Right lobe of liver (tissue), 4 donors: ENCODE measurements around the gene EHD2.

Source experiments
- POLR2A ChIP-seq: fragments of 450-650 bp; IDR thresholded peaks from one replicate; pipeline ENCODE4 v1.6.1; 2017; ENCODE audit warnings: antibody characterized with exemption, mild to moderate bottlenecking
- TF ChIP-seq, protein P1 (sequence below), 4 donors: fragments of 200-600 bp in 3 of 4; fragments of 450-650 bp in 1 of 4; IDR thresholded peaks; one replicate each; pipeline versions ENCODE4 v1.5.1 to v1.8.0; 2016 to 2022; ENCODE audit warnings: antibody characterized with exemption in 4 of 4, mild to moderate bottlenecking in 2 of 4
- donor health status: DM: no; HTN: no; CAD: no.
- donor health status: DM: no; HTN: no; CAD: no.
- donor health status: DM: no; HTN: yes; CAD: no.

- TF ChIP-seq, protein P1, sequence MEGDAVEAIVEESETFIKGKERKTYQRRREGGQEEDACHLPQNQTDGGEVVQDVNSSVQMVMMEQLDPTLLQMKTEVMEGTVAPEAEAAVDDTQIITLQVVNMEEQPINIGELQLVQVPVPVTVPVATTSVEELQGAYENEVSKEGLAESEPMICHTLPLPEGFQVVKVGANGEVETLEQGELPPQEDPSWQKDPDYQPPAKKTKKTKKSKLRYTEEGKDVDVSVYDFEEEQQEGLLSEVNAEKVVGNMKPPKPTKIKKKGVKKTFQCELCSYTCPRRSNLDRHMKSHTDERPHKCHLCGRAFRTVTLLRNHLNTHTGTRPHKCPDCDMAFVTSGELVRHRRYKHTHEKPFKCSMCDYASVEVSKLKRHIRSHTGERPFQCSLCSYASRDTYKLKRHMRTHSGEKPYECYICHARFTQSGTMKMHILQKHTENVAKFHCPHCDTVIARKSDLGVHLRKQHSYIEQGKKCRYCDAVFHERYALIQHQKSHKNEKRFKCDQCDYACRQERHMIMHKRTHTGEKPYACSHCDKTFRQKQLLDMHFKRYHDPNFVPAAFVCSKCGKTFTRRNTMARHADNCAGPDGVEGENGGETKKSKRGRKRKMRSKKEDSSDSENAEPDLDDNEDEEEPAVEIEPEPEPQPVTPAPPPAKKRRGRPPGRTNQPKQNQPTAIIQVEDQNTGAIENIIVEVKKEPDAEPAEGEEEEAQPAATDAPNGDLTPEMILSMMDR (IDR thresholded peaks at IDR 0.05) = no peak
- TF ChIP-seq POLR2A = no peak
These were observed 1.5 kb upstream of the EHD2 start for GRCh38 chr19:47711652-47712242.
